Spleen (tissue), 11 donors: ENCODE measurements around the gene ZNF345. TPM values are rescaled to one million over a fixed set of nuclear protein-coding genes. Genes with fewer than 3 reads are reported as not detected.

Source experiments
- DNase-seq: peaks from one replicate; pipeline ENCODE4 v3.0.0-alpha.2; 2020
- H3K27ac ChIP-seq, 8 donors: fragments of 200-600 bp; sonication (generic) in 7 of 8; 1 replicate in 4 of 8; 2 replicates in 4 of 8; pipeline versions ENCODE4 v1.5.0 to v1.8.0; 2016 to 2021; ENCODE audit warnings: inconsistent platforms in 4 of 8, mild to moderate bottlenecking in 4 of 8, moderate library complexity in 1 of 8
- H3K27me3 ChIP-seq, 7 donors: fragments of 200-600 bp; sonication (generic) in 6 of 7; replicated peaks in 1 of 7; 1 replicate in 4 of 7; 2 replicates in 3 of 7; pipeline versions ENCODE4 v1.5.0 to v1.8.0; 2016 to 2021; ENCODE audit warnings: inconsistent platforms in 3 of 7, mild to moderate bottlenecking in 1 of 7
- H3K36me3 ChIP-seq, 6 donors: fragments of 200-600 bp; sonication (generic) in 5 of 6; 1 replicate in 4 of 6; 2 replicates in 2 of 6; pipeline versions ENCODE4 v1.5.0 to v1.8.0; 2016 to 2021; ENCODE audit warnings: inconsistent platforms in 2 of 6
- H3K4me1 ChIP-seq, 6 donors: fragments of 200-600 bp; sonication (generic) in 5 of 6; 1 replicate in 3 of 6; 2 replicates in 3 of 6; pipeline versions ENCODE4 v1.5.0 to v1.8.0; 2016 to 2021; ENCODE audit warnings: inconsistent platforms in 3 of 6
- H3K4me3 ChIP-seq, 8 donors: fragments of 200-600 bp; sonication (generic) in 7 of 8; 1 replicate in 4 of 8; 2 replicates in 4 of 8; pipeline versions ENCODE4 v1.5.0 to v1.8.0; 2016 to 2021; ENCODE audit warnings: inconsistent platforms in 4 of 8, mild to moderate bottlenecking in 4 of 8, moderate library complexity in 2 of 8
- H3K9me3 ChIP-seq, 8 donors: fragments of 200-600 bp; sonication (generic) in 7 of 8; 1 replicate in 4 of 8; 2 replicates in 4 of 8; pipeline versions ENCODE4 v1.5.0 to v1.8.0; 2016 to 2021; ENCODE audit warnings: inconsistent platforms in 4 of 8
- POLR2A ChIP-seq, 3 donors: fragments of 450-650 bp; IDR thresholded peaks; one replicate each; pipeline ENCODE4 v1.5.1; 2017; ENCODE audit warnings: antibody characterized with exemption in 3 of 3, mild to moderate bottlenecking in 1 of 3
- POLR2AphosphoS5 ChIP-seq, 3 donors: sonication (generic); formaldehyde crosslinking; IDR thresholded peaks; one replicate each; pipeline ENCODE4 v1.5.1; 2017; ENCODE audit warnings: antibody characterized with exemption in 3 of 3
- WGBS, 5 donors: extraction: QIAGEN DNeasy Blood & Tissue Kit in 3 of 5; methylation state at CpG; one replicate each; pipeline versions ENCODE4 v1.1.5 to v1.1.7; 2013 to 2018; 5-methylcytosine and 5-hydroxymethylcytosine counted together
- intact Hi-C: fragments of 100-400 bp; cut with DNase I; formaldehyde crosslinking; loops from one replicate; pipeline ENCODE4 v1.15.0; 2023; ENCODE audit warnings: low total_unique reads
- polyA plus RNA-seq, 3 donors: library from polyadenylated mRNA; stranded (reverse); fragments of 200-250 nt; gene quantifications; one replicate each; pipeline ENCODE4 v1.2.1, GENCODE V29; 2013
- total RNA-seq, 7 donors: library from RNA; depleted of rRNA in 3 of 7; stranded (reverse); fragments of >200 nt in 3 of 7; fragmentation: NEBNext Ultra II Directional in 4 of 7; extraction: Animal tissue kit (Norgen Biotek cat#: 25700) in 4 of 7; gene quantifications; one replicate each; pipeline versions ENCODE4 v1.1.0 to v1.2.1, GENCODE V29; 2016 to 2021
- TF ChIP-seq, protein P1 (sequence below), 11 experiments: fragments of 200-600 bp in 7 of 11; fragments of 450-650 bp in 4 of 11; sonication (generic) in 4 of 11; IDR thresholded peaks in 8 of 11; conservative IDR thresholded peaks in 3 of 11; 1 replicate in 7 of 11; 2 replicates in 4 of 11; pipeline versions ENCODE4 v1.4.0 to v1.8.0; 2016 to 2021; ENCODE audit warnings: antibody characterized with exemption in 11 of 11, inconsistent platforms in 4 of 11, mild to moderate bottlenecking in 1 of 11
- donor health status: healthy with polysubstance abuse.
- donor health status: DM: no; HTN: no; CAD: no; lungs with moderate emphysema.
- donor health status: DM: no; HTN: no; CAD: no.
- donor health status: Bipolar disorder and iron deficiency.
- donor health status: healthy.
- donor health status: DM: no; HTN: no; CAD: no.
- donor health status: DM: yes; HTN: yes; CAD: no.

Gene ZNF345
- total and polyA plus RNA-seq, 10 donors, result 2.7 to 18.2 (median 8.4) TPM

GRCh38 chr19:36851898-36852297, 1.2 kb downstream of the ZNF345 start:
- TF ChIP-seq, protein P1, sequence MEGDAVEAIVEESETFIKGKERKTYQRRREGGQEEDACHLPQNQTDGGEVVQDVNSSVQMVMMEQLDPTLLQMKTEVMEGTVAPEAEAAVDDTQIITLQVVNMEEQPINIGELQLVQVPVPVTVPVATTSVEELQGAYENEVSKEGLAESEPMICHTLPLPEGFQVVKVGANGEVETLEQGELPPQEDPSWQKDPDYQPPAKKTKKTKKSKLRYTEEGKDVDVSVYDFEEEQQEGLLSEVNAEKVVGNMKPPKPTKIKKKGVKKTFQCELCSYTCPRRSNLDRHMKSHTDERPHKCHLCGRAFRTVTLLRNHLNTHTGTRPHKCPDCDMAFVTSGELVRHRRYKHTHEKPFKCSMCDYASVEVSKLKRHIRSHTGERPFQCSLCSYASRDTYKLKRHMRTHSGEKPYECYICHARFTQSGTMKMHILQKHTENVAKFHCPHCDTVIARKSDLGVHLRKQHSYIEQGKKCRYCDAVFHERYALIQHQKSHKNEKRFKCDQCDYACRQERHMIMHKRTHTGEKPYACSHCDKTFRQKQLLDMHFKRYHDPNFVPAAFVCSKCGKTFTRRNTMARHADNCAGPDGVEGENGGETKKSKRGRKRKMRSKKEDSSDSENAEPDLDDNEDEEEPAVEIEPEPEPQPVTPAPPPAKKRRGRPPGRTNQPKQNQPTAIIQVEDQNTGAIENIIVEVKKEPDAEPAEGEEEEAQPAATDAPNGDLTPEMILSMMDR (IDR thresholded peaks at IDR 0.05 in 8 of 11, conservative IDR thresholded peaks at IDR 0.05 in 3 of 11), result no peak
- TF ChIP-seq POLR2AphosphoS5 (IDR thresholded peaks at IDR 0.05) (no peak), POLR2A (IDR thresholded peaks at IDR 0.05) (no peak)
- Histone ChIP-seq H3K36me3 (peaks cover 0 to 50% (median 33%) of the 10 kb centered on the region in 6 donors), H3K4me1 (peaks cover 10 to 39% (median 28%) of the 10 kb centered on the region in 6 donors), H3K27me3 (no peaks in the 10 kb centered on the region), H3K4me3 (peak overlapping the region in 5 of 8 donors; percentile 79 to 99 (median 93)), H3K9me3 (peaks cover under 1 to 57% (median 50%) of the 10 kb centered on the region in 8 donors), H3K27ac (no peak overlapping the region)
- intact Hi-C loops, result loop anchor here (10.0 kb wide), 1 partner anchor 63 kb away; the partner anchor contains the start of genes ZNF568 and ZNF829
- WGBS, 5 donors, result 93 to 99% (median 98%) methylated on average over 3 of the region's 3 CpGs
- no peak for DNase-seq

GRCh38 chr19:36876993-36877938, 26.6 kb downstream of the ZNF345 start:
- WGBS, 5 donors, result 94 to 99% (median 97%) methylated on average over 10 of the region's 10 CpGs
- Histone ChIP-seq H3K9me3 (peaks cover 78 to 100% (median 100%) of the 10 kb centered on the region in 8 donors), H3K4me1 (no peaks in the 10 kb centered on the region), H3K4me3 (peak overlapping the region in 1 of 8 donors; percentile 31), H3K27me3 (no peaks in the 10 kb centered on the region), H3K27ac (no peak overlapping the region), H3K36me3 (peaks cover 24 to 84% (median 77%) of the 10 kb centered on the region in 6 donors)
- intact Hi-C loops, result no loop called here
- DNase-seq, result no peak
- TF ChIP-seq POLR2A (IDR thresholded peaks at IDR 0.05) (no peak), POLR2AphosphoS5 (IDR thresholded peaks at IDR 0.05) (no peak)
- TF ChIP-seq, protein P1 (IDR thresholded peaks at IDR 0.05 in 8 of 11, conservative IDR thresholded peaks at IDR 0.05 in 3 of 11), result no peak

DNA sequence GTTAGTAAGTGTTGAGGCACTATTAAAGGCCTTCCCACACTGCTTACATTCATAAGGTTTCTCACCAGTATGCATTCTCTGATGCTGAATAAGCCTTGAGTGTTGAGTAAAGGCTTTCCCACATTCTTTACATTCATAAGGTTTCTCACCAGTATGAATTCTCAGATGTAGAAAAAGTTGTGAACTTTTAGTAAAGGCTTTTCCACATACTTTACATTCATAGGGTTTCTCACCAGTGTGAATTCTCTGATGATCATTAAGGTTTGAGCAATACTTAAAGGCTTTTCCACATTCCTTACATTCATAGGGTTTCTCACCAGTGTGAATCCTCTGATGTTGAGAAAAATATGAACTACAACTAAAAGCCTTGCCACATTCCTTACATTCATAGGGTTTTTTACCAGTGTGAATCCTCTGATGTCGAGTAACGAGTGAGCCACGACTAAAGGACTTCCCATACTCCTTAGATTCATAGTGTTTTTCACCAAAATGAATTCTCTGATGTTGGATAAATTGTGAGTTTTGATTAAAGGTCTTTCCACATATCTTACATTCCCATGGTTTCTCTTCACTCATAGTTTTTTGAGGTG, 41.2 kb downstream of the ZNF345 start:
- no peak for TF ChIP-seq POLR2A (IDR thresholded peaks at IDR 0.05)
- TF ChIP-seq POLR2AphosphoS5 (IDR thresholded peaks at IDR 0.05), result no peak
- TF ChIP-seq, protein P1 (IDR thresholded peaks at IDR 0.05 in 8 of 11, conservative IDR thresholded peaks at IDR 0.05 in 3 of 11), result no peak
- intact Hi-C loops, result no loop called here
- no peaks in the 10 kb centered on the region for H3K4me1 ChIP-seq
- H3K27ac ChIP-seq, result no peak overlapping the region
- peaks cover 59 to 100% (median 100%) of the 10 kb centered on the region in 8 donors for H3K9me3 ChIP-seq
- peaks cover 20 to 85% (median 66%) of the 10 kb centered on the region in 6 donors for H3K36me3 ChIP-seq
- WGBS, 5 donors, result 92 to 99% (median 98%) methylated on average over 3 of the region's 3 CpGs
- no peak for DNase-seq
- H3K27me3 ChIP-seq, result no peaks in the 10 kb centered on the region
- H3K4me3 ChIP-seq, result peak overlapping the region in 1 of 8 donors; percentile 15
